Lung (tissue), 12 donors: ENCODE results near the gene DISC1. TPM values are rescaled to one million over a fixed set of nuclear protein-coding genes. Genes with fewer than 3 reads are reported as not detected.

Experiments
- ATAC-seq: fragments of 200-7000 bp; cut with Tn5 transposase; one replicate; pipeline ENCODE4 v1.9.1; 2020; ENCODE audit warnings: moderate number of reproducible peaks; ENCODE audit not compliant: insufficient read depth, low FRiP score
- DNase-seq, 3 donors: peaks; one replicate each; pipeline ENCODE4 v3.0.0-alpha.2; 2013 to 2017
- H3K27ac ChIP-seq, 2 donors: one replicate each; pipeline ENCODE4 v1.5.1; 2013; ENCODE audit warnings: mild to moderate bottlenecking in 2 of 2, moderate library complexity in 2 of 2, control low read depth in 1 of 2, inconsistent platforms in 1 of 2, low read depth in 1 of 2, low read length in 1 of 2
- H3K27me3 ChIP-seq, 3 donors: one replicate each; pipeline ENCODE4 v1.5.1; 2013; ENCODE audit warnings: low read length in 2 of 3; ENCODE audit not compliant: control insufficient read depth in 3 of 3, insufficient read depth in 3 of 3
- H3K36me3 ChIP-seq, 4 donors: one replicate each; pipeline ENCODE4 v1.5.1; 2013; ENCODE audit warnings: low read length in 4 of 4, mild to moderate bottlenecking in 1 of 4, moderate library complexity in 1 of 4; ENCODE audit not compliant: control insufficient read depth in 4 of 4, insufficient read depth in 4 of 4
- H3K4me1 ChIP-seq, 5 donors: one replicate each; pipeline ENCODE4 v1.5.1; 2013; ENCODE audit warnings: low read length in 5 of 5, mild to moderate bottlenecking in 2 of 5, moderate library complexity in 1 of 5; ENCODE audit not compliant: control insufficient read depth in 5 of 5, insufficient read depth in 5 of 5
- H3K4me3 ChIP-seq: one replicate; pipeline ENCODE4 v1.5.1; 2013; ENCODE audit warnings: mild to moderate bottlenecking, control low read depth, moderate library complexity
- H3K9ac ChIP-seq, 2 donors: one replicate each; pipeline ENCODE4 v1.5.1; 2013; ENCODE audit warnings: low read length in 2 of 2, control low read depth in 1 of 2; ENCODE audit not compliant: insufficient read depth in 1 of 2
- H3K9me3 ChIP-seq, 4 donors: one replicate each; pipeline ENCODE4 v1.5.1; 2013; ENCODE audit warnings: low read length in 3 of 4, mild to moderate bottlenecking in 1 of 4, moderate library complexity in 1 of 4; ENCODE audit not compliant: control insufficient read depth in 4 of 4, insufficient read depth in 3 of 4
- CTCF ChIP-seq: IDR thresholded peaks from 2 replicates; pipeline ENCODE4 v1.5.1; 2012; ENCODE audit warnings: mild to moderate bottlenecking; ENCODE audit errors: control extremely low read depth, extremely low read depth
- WGBS, 2 donors: extraction: QIAGEN DNeasy Blood & Tissue Kit; methylation state at CpG; one replicate each; pipeline ENCODE4 v1.1.7; 2013; 5-methylcytosine and 5-hydroxymethylcytosine counted together
- polyA plus RNA-seq, 2 donors: library from polyadenylated mRNA; stranded (reverse); fragments of 200-250 nt; gene quantifications; one replicate each; pipeline ENCODE4 v1.2.1, GENCODE V29; 2013
- total RNA-seq, 2 donors: library from RNA; depleted of rRNA in 1 of 2; stranded (reverse); fragments of >200 nt in 1 of 2; gene quantifications; one replicate each; pipeline ENCODE4 v1.2.1, GENCODE V29; 2014 to 2021
- donor health status: control.
- donor health status: control.
- donor health status: Bipolar disorder and iron deficiency.
- donor health status: healthy.
- donor health status: DM: yes; HTN: yes; CAD: no.

DISC1 gene
- total and polyA plus RNA-seq, 4 donors = 0.98 to 32.9 (median 6.1) TPM

GRCh38 chr1:231990388-231990787 is 363.8 kb downstream of the DISC1 start:
- no peak for TF ChIP-seq CTCF
- H3K27ac ChIP-seq = no peak overlapping the region
- H3K36me3 ChIP-seq = no peaks in the 10 kb centered on the region
- H3K4me1 ChIP-seq = peaks cover 0 to 18% (median 8%) of the 10 kb centered on the region in 5 donors
- no peaks in the 10 kb centered on the region for H3K9me3 ChIP-seq
- ATAC-seq = no peak
- H3K27me3 ChIP-seq = no peaks in the 10 kb centered on the region
- H3K9ac ChIP-seq = no peak overlapping the region
- 51 to 61% methylated on average over 5 of the region's 5 CpGs for WGBS, 2 donors
- peak; percentile 48 to 74 (median 70) for DNase-seq
- H3K4me3 ChIP-seq = no peak overlapping the region

GRCh38 chr1:231991231-231991630 is 364.6 kb downstream of the DISC1 start:
- no peak overlapping the region for H3K9ac ChIP-seq
- no peak overlapping the region for H3K27ac ChIP-seq
- 74 to 94% methylated on average over 8 of the region's 8 CpGs for WGBS, 2 donors
- no peaks in the 10 kb centered on the region for H3K27me3 ChIP-seq
- no peak for TF ChIP-seq CTCF
- no peak overlapping the region for H3K4me3 ChIP-seq
- H3K9me3 ChIP-seq = no peaks in the 10 kb centered on the region
- ATAC-seq (no peak), DNase-seq (peak in 2 of 3 donors; percentile 16 to 33)
- no peaks in the 10 kb centered on the region for H3K36me3 ChIP-seq
- H3K4me1 ChIP-seq = peaks cover 0 to 18% (median 8%) of the 10 kb centered on the region in 5 donors

- no peak for TF ChIP-seq CTCF
- ATAC-seq = no peak
- Histone ChIP-seq H3K9me3 (no peaks in the 10 kb centered on the region), H3K27ac (no peak overlapping the region), H3K27me3 (no peaks in the 10 kb centered on the region), H3K9ac (no peak overlapping the region), H3K36me3 (no peaks in the 10 kb centered on the region), H3K4me1 (peaks cover 0 to 8% (median 7%) of the 10 kb centered on the region in 5 donors), H3K4me3 (no peak overlapping the region)
- no peak for DNase-seq
- WGBS, 2 donors = 95 to 96% methylated on average over 2 of the region's 2 CpGs
Measured at GRCh38 chr1:231993968-231994455, 367.4 kb downstream of the DISC1 start.

- Histone ChIP-seq H3K4me1 (no peaks in the 10 kb centered on the region), H3K9ac (no peak overlapping the region), H3K4me3 (no peak overlapping the region), H3K27me3 (no peaks in the 10 kb centered on the region), H3K36me3 (no peaks in the 10 kb centered on the region), H3K9me3 (no peaks in the 10 kb centered on the region), H3K27ac (no peak overlapping the region)
- DNase-seq = no peak
- WGBS, 2 donors = 75 to 98% methylated on average over 2 of the region's 2 CpGs
- TF ChIP-seq CTCF = no peak
- ATAC-seq = no peak
Measured at GRCh38 chr1:231998791-231999190, 372.2 kb downstream of the DISC1 start.
